Posterior cingulate gyrus (tissue), 11 donors: ENCODE measurements around the gene ARAF.
"Not testable (repeated sequence)": the region's sequence is repeated elsewhere in the genome, so short reads cannot be mapped to it uniquely, and the experiment has no call there.

Source experiments
- DNase-seq, 10 donors: peaks; one replicate each; pipeline versions ENCODE4 v3.0.0 to v3.0.0-alpha.2; 2020 to 2021; ENCODE audit warnings: mixed read lengths in 3 of 10
- intact Hi-C: fragments of 100-400 bp; cut with DNase I; formaldehyde crosslinking; loops from one replicate; pipeline ENCODE4 v1.15.1; 2023

ARAF gene

DNA sequence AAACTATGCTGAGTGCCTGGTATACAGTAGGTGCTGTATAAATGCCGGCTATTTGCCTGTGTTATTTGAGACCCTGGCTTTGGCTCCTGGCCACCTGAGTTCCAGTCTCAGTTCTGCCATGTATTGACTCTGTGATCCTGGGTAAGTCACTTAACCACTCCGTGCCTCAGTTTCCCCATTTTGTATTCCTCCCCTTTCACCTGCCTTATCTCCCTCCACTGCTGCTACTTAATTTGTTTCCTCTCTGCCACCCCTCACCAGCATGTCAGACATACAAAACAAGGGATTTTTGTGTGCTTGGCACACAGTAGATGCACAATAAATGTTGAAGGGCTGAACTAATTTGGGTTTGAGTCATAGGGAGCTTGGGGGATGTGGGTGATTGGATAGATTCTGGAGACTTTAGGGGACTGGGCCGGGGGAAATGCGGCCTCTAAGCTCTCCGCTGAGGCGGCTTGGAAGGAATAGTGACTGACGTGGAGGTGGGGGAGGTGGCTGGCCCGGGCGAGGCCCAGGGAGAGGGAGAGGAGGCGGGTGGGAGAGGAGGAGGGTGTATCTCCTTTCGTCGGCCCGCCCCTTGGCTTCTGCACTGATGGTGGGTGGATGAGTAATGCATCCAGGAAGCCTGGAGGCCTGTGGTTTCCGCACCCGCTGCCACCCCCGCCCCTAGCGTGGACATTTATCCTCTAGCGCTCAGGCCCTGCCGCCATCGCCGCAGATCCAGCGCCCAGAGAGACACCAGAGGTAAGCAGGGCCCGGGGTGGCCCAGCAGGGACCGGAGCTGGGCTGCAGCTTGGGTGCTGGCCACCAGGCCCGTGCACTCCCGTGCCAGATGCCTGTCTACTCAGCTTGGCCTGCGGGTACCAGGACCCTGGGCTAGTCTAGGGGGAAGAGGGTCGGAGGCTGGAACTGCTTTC, 21.0 kb downstream of the ARAF start, which contains the start of gene TIMP1:
Gene TIMP1, plus strand, starts transcription at position 706 of the 917 bp plus-strand sequence. CDS start 980 bp downstream, outside the sequence.
- intact Hi-C loops = no loop called here
- DNase-seq = peak; percentile 26 to 95 (median 68)

DNA sequence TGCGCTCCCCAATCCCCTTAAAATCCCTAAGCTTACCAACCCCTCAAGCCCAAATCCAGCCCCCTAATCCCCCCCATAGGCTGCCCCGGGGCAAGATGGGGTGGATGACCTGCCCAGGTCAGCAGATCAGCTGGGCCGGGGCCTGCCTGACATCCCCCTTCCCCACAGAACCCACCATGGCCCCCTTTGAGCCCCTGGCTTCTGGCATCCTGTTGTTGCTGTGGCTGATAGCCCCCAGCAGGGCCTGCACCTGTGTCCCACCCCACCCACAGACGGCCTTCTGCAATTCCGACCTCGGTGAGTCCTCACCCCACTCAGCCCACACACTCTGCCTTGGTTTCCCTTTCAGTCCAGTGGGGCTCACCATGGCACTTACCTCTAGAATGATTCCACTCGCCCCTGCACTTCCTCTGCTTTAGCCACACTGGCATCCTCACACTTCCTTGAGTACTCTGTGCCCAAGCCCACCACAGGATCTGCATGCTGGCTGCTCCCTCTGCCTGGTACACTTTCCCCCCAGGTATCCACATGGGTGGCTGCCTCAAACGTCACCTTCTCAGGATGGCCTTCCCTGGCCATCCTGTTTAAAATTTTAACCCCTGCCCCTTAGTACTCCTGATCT, 22.3 kb downstream of the ARAF start:
- intact Hi-C loops = no loop called here
- DNase-seq = no peak

DNA sequence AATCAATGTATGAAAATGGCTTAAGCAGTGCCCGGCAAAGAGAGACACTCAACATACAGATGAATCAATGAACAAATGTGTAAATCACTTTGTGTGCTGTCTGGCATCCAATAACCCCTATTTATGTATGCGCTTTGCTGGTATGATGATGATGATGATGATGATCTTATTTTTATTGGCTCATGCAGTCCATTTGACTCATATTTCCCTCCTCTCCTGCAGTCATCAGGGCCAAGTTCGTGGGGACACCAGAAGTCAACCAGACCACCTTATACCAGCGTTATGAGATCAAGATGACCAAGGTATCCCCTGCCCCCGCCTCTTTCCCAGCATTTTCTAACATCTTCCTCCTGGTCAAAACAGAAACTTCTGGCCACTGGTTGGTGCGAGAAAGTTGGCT, 23.7 kb downstream of the ARAF start:
- no peak for DNase-seq
- intact Hi-C loops = no loop called here

DNA sequence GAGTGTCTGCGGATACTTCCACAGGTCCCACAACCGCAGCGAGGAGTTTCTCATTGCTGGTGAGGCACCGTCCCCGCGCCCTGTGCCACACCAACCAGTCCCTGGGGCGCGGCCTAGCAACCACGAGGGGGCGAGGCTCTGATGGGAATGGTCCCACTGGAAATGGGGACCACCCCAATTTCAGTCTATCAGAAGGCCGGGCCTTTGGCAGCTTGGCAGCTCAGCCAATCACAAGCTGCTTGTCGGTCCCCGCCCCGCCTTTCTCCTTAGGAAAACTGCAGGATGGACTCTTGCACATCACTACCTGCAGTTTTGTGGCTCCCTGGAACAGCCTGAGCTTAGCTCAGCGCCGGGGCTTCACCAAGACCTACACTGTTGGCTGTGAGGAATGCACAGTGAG, 24.3 kb downstream of the ARAF start:
- intact Hi-C loops = no loop called here
- no peak for DNase-seq

DNA sequence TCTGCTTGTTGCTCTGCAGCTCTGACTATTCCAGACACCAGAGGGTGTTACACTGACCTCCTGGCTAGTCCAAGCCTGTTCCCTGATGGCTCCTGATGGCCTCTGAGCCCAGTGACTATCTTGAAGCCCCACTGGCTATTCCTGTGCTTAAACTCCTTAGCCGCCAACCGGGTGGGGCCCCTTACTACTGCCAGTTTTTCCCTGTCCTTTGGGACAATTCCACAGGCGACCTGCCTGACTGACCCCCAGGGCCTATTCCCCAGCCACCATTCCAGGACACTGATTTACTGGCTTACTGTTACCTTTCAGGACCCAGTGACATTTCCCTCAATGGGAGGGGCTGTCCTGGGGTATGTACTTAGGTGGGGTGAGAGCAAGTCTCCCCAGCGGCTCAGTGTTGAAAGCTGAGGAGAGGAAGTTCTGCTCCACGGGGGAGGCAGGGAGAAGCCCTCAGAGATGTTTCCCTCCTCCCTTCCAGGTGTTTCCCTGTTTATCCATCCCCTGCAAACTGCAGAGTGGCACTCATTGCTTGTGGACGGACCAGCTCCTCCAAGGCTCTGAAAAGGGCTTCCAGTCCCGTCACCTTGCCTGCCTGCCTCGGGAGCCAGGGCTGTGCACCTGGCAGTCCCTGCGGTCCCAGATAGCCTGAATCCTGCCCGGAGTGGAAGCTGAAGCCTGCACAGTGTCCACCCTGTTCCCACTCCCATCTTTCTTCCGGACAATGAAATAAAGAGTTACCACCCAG, 25.2 kb downstream of the ARAF start:
- DNase-seq = no peak
- intact Hi-C loops = no loop called here

DNA sequence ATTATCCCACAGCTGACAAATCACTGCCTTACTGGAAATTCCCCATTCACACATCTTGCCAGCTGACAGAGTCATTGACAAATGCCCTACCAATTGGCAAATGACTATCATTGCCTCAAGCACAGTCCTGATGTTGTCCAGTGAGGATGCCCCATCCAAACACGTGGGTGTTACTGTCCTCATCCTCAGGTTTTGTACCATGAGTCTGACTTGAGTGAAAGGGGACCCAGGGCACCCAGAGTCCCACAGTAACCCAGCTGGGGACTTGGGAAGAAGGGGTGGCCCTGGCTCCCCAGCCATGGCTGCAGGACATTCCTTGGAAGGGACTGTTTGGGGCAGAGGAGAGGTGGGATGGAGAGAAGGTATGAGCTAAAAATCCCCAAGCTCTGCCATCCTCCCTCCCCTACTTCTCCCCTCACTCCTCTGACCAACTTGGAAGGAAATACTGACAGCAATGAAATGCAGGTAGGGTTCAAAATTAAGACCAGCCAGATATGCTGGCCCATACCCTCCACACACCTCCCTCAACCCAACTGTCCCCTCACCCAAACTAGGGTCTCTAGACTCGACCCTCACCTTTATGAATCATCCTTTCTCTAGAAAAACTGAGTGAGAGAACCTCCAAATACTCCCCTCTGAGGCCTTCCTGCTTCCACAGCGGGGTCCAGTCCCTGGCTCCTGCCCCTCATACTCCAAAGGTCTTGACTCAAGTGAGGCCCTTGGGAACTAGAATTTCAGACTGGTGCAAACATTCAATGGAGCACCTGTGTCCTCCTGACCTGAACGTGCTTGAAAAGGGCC, 26.3 kb downstream of the ARAF start:
- intact Hi-C loops = no loop called here
- DNase-seq = no peak

DNA sequence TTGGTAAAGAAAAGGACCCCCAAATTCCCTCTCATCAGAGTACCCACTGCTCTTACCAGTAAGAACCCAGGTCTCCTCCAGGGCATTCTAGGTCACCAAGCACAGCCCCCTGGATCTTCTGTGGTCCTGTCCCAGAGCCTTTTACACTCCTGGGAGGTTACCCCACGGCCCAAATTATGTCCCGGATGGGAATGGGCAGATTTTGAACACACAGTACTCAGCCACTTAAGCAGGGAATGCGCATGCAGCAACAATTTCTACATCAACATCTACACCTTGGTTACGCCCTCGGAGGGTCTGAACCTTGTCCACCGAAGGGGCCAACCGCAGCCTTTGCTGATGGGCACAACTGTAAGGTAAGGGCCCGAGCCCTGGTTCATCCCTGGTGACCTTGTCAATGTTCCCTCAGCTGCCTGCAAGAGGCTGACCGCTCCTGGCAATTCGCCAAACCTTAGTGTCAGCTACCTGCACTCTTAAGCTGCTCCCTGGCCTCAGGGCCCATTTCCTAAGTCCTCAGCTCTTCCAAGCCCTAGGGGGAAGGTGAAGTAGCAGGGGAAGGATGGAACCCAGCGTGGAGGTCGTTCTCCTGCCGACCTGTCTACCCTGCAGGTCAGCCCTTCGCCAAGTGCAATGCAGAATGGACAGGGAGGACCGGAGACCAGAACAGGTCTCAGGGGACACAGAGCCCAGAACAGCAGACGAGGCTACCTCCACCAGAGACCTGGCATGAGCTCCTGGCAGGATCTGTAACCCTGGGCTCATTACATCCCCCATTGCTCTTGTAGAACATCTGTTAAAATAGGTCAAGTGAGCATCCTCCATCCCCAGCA, 27.1 kb downstream of the ARAF start:
- intact Hi-C loops = no loop called here
- DNase-seq = no peak

DNA sequence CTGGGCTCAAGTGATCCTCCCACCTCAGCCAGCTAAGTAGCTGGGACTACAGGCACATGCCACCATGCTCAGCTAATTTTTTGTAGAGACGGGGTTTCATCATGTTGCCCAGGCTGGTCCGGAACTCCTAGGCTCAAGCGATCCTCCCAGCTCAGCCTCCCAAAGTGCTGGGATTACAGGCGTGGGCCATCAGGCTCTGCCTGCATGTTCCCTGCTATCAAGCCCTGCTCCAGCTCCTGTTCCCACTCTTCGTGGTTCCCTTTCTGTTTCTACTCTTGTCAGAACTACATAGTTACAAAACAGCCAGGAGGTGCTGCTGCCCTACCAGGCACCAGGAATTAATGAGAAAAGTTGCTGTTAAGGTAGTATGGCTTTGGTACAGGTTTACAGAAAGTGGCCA, 30.0 kb downstream of the ARAF start:
- no peak for DNase-seq
- intact Hi-C loops = no loop called here

DNA sequence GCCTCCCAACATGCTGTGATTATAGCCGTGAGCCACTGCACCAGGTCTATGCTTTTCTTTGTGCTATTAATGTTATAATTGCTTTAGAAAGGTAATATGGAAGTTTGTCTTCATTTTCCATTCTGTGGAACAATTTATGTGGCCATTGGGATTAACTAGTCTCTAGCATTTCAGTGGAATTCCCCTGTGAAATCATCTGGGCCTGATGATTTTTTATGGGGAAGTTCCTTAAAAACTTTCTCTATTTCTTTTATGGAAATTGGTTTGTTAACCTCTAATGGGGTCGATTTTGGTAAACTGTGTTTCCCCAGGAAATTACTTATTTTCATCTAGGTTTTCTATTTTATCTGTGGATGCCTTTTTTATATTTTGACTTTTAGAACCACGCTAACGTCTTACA, 32.5 kb downstream of the ARAF start:
- intact Hi-C loops = no loop called here
- DNase-seq = no peak

DNA sequence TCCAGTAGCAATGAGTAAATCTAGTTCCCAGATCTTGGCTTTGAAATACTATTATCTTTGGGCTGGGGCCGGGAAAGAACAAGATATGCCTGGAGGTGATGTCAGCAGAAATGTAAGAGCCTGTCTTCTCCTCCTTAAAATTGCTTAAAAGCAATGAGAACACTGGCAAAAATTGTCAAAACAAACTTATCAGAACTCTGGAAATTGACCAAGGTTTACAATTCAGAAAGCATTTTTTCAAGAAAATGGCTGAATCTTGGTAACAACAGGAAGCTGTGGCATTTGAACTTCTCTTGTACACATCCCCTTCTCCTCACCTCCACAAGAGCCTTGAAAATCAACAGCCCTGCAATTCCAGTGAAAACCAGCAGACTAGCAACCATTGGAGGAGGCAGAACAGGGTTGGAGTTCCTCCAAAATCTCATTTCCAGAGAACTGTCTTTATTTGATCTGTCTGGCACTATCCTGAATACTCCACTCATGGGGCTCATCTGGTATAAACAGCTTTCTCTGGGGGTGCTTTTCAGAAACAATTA, 34.8 kb downstream of the ARAF start:
- intact Hi-C loops = no loop called here

DNA sequence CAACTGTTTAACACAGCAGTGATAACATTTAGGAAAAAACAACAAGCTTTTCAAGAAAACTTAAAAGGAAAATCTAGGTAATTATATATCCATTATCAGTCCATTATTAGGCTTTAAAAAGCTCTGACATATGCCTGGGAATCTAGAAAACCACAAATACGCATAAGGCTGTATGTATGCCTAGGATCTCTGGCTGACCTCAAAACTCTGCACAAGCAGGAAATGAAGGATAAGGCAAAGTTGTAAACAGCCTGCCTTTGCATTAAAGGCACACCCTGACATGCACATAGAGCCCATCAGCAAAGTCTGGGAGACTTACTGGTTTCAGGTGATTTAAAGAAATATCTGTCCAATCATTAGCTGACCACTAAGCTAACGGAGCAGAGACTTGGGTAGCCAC, 35.3 kb downstream of the ARAF start:
- intact Hi-C loops = no loop called here
- DNase-seq = no peak

More for the DNA sequence above, 34.8 kb downstream of the ARAF start:
- no peak for DNase-seq

DNA sequence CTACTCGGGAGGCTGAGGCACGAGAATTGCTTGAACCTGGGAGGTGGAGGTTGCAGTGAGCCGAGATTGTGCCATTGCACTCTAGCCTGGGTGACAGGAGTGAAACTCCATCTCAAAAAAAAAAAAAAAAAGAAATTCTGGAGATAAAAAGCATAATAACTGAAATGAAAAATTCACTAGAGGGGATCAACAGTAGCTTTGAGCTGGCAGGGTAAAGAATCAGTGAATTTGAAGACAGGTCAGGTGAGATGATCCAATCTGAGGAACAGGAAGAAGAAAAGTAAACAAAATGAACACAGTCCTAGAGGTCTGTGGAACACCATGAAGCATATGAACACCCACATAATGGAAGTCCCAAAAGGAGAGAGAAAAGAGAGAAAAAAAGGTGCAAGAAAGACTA, 36.2 kb downstream of the ARAF start:
- intact Hi-C loops = no loop called here
- DNase-seq = no peak

DNA sequence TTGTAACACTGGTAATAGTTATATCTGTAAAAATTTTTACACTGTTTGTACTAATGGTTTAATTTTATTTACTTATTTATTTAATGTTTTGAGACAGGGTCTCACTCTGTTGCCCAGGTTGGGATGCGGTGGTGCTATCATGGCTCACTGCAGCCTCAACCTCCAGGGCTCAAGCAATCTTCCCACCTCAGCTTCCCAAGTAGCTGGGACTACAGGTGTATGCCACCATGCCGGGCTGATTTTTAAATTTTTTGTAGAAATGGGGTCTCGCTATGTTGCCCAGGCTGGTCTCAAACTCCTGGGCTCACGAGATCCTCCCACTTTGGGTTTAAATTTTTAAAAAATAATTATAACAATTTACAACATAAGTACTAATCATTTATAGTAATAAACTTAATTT, 42.1 kb downstream of the ARAF start:
- intact Hi-C loops = not testable (repeated sequence)
- DNase-seq = peak in 1 of 10 donors; percentile 21

DNA sequence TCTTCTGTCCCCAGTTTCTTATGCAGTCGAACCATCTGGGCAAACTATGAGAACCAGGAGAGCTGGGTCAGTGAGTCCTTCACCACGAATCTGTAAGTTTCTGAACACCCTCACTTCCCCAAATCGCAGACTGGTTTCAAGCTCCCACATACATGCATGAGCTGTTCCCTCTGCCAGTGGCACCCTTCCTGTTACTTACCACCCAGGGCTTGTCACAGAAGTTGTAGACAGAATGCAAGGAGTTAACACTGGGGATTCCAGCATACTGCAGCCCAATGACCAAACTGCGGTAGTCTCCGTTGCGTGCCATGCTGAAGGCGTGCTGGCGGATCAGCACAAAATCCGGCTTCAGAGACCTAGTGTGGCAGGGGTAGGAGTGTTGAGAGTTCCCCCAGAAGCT, 44.0 kb downstream of the ARAF start:
- no peak for DNase-seq
- intact Hi-C loops = no loop called here

DNA sequence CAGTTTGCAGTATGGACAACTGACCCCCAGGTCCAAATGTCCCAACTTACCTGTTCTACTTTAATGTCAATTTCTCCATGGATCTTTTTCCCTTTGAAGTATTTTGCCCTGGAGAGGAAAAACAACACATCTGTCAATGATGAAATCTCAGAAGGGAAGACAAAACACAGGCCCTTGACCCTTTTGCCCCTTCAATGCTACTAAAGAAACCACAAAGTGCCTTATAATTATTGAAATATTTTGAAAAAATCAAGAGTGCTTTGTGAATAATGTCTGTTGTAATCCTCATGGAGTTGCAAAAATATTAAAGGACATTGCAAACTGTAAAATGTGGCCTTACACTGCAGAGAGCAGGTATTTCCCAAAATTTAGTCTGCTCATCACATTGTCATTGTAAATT, 46.1 kb downstream of the ARAF start:
- DNase-seq = no peak
- intact Hi-C loops = no loop called here

DNA sequence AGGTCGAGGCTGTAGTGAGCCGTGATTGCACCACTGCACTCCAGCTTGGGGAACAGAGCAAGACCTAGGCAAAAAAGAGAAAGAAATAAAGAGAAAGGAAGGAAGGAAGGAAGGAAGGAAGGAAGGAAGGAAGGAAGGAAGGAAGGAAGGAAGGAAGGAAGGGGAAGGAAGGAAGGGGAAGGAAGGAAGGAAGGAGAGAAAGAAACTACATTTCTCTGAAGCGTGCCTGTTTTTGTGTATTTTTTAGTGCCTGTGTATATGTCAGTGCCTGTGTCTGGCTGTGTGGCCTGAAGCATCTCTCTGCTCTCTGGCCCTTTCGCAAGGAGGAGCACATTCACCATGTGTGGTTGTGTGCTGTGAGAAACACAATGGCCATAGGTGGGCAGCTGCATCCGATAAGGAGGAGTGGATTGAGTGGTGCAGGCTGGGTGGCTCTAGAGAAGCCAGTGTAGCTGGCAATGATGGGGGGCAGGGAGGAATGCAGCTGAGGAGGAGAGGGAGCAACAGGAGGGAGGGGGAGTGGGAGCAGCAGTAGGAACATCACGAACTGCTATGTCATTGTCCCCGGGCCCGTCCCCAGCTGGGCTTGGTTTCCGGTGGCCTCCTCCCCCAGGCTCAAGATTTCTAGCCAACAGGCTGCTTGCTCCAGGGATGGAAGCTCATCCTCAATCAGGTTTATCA, 47.3 kb downstream of the ARAF start:
- intact Hi-C loops = no loop called here
- peak in 6 of 10 donors; percentile 32 to 91 (median 54) for DNase-seq

DNA sequence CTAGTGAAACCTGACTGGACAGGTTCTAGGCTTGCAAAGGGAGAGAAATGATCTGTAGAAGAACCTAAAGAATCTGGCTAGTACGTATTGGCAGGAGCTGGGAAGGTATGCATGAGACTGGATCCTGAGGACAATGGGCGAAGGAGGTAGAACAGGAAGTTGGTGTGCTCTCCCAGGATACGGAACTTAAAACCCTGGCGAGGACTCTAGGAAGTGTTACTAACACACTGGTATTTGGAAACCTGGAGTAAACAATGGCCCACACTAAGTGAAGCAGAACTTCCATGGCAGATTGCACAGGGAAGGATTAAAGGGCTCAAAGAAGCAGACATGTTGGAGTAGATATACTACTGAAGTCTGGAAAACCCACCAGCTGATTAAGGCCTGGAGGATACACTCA, 49.5 kb downstream of the ARAF start:
- DNase-seq = no peak
- intact Hi-C loops = no loop called here

DNA sequence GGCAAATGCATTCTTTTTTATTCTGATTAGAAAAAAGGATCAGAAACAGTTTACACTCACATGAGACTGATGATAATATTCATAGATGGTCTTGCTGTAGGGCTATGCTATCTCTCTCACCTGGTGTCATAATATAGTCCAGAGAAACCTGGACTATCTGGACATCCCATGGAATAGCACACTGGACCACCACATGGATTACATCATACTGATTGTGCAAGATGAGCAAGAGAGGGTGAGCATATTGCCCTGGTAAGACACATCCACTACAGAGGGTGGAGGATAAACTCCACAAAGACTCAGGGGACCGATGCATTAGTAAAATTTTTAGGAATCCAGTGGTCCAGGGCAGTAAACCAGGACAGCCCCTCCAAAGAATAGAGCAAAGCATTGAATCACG, 50.5 kb downstream of the ARAF start:
- intact Hi-C loops = no loop called here
- no peak for DNase-seq

DNA sequence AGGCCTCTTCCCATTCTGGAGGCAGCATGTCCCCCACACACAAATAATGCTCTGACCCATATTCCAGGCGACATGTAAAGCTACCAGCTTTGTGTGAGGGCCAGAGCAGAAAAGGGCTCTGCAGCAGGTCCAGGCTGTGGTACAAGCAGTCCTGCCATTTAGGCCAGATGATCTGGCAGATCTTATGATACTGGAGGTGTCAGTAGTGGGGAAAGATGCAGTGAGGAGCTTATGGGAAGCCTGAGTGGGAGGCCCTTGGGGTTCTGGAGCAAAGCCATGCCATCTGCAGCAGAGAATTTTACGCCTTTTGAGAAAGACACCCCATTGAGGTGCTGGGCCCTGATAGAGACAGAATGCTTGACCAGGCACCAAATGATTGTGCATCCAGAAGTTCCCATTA, 50.9 kb downstream of the ARAF start:
- intact Hi-C loops = no loop called here
- DNase-seq = no peak
